ENCODE data around the gene ROS1.
"Not testable (repeated sequence)": the region's sequence is repeated elsewhere in the genome, so short reads cannot be mapped to it uniquely, and the experiment has no call there.

ROS1 gene

DNA sequence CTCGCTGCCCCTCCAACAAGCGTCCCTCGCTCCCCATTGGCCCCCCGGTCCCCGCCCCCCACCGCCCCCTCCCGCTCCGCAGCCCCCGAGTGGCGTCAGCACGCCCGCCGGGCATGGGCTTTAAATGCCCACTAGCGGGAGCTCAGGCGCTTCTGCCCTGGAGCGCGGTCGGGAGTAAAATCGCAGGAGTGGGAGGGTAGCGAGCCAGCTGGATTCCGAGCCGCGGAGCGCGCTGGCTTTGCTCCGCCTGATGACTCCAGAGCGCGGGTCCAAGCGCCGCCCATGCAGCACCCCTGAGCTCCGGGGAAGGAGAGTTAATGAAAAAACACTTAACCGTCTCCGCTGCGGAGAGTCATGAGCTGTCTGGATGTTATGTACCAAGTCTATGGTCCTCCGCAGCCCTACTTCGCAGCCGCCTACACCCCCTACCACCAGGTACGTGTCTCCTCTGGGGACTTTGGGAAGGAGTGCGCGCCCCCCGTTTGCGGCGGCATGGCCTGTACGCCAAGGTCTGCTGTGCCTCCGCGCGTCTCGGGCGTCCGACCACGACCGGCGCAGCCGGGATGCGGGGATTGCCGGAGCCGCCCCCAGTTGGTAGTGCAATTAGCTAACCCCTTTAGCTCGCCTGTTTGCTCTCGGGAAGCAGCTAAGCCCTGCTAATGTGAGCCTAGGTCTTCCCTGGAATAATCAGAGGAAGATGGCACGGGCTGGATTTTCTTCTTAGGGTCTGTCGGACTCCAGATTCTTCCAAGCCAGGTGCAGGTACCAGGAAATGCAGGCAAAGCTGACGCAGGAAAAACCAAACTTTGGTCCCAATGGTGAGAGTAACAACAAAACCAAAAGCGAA, 160.1 kb downstream of the ROS1 start, which contains the start of gene VGLL2:
VGLL2 (plus strand) TSS at position 149 of the 847 bp plus-strand sequence; CDS start at position 355, 206 bp downstream.
- DNase-seq, result peak; percentile 43

DNA sequence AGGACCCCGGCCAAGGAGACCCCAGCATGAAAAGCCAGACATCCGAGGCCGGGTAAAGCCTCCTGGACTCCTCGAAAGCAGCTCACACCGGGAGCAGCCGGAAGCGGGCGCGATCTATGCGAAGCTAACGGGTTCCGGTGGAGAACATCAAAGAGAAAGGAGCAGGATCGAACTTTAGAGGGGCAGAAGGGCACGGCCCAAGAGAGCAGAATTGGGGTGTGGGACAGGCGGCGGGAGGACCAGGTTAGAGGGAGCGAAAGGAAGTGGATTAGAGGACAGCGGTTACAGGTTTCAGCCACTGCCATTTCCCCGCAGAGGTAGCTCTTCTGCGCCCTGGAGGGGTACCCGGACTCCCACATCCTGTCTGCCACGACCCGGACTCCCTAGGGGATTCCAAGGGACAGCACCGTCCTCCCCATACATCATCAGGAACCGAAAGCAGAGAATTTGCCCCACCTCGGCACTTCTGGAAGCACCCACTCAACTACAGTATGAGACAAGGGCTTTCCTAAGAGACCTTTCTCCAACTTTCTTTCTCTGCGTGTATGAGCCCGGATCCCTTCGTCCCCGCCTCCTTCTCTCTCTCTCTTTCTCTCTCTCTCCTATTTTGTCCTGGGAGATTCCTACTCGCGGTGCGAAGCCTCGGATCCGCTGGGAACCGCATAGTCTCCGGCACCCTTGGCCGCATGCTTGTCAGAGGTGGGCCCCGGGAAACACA, 160.9 kb downstream of the ROS1 start:
- DNase-seq, result no peak

DNA sequence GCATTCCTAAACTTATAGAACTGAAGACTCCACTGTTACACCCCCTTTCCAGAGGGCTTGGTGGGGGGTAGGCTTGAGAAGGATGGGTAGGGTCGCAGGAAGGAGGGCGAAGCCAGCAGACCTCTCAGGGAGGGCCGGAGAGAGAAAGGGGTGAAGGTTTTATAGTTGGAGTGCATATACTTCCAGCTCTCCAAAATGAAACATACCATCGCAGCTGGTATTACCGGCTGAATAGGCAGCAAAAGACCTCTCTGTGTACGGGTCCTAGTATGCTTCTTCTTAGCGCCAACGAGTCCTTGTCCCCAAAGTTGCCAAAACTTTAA, 161.4 kb downstream of the ROS1 start:
- DNase-seq, result no peak

DNA sequence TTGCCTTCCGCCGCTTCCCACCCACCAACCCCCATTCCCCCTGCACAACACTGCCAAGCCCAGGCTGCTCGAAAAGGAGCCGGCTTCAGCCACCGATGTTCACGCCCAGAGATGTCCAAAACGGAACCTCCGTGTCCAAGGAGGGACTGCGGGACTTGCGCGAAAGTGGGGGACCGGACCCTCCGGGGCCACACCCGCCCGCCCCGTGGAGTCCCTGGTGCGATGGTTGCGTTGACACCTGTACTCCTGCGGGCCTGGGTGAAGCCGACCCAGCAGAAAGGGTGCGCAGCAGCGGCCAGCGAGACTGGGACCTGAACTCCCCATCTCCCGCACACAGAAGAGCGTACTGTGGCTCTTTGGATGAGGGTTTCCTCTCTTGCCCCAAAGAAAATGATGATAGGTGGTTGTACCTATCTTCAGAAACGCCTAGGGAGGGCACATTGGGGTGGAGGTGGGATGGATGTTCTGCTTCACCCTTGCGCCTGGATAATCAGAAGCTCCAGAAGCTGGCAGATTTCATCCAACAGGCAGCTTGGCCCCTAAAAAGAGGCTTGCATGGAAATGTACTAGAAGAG, 162.3 kb downstream of the ROS1 start:
- no peak for DNase-seq

DNA sequence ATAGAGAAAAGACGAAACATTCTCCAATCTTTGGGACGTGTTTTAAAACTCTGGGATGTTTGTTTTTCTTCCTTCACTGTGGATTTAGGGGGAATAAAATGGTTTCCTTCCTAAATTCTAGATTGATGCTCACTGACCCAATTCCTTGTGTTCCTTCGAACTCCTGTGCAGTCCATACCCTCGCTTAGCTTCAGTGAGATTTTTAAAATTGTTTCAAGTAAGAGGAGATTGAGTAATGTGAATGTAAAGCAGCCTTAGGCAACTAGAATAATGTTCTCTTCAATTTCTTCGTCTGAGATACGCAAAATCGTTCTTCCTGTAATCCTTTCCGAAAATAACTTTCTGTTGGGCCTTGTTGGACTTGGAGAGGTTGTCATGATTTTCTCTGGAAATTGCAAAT, 162.9 kb downstream of the ROS1 start:
- DNase-seq, result no peak

DNA sequence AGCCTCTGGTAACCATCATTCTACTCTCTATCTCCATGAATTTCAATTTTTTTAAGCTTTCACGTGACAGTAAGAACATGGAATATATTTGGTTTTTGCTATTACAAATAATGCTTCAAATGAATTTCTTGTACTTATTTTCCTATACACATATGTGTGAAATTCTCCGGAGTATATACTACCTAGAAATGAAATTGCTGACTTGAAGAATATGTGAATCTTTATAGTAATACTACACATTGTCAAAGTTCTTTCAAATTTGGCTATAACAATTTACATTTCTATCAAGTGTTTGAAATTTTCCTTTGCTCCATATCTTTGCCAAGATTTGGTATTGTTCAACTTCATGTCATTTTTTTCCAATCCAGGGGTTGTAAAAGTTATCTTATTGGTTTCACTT, 172.0 kb downstream of the ROS1 start:
- DNase-seq, result no peak

DNA sequence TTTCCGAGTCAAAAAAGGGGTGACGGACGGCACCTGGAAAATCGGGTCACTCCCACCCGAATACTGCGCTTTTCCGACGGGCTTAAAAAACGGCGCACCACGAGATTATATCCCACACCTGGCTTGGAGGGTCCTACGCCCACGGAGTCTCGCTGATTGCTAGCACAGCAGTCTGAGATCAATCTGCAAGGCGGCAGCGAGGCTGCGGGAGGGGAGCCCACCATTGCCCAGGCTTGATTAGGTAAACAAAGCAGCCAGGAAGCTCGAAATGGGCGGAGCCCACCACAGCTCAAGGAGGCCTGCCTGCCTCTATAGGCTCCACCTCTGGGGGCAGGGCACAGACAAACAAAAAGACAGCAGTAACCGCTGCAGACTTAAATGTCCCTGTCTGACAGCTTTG, 180.8 kb downstream of the ROS1 start:
- not testable (repeated sequence) for DNase-seq

DNA sequence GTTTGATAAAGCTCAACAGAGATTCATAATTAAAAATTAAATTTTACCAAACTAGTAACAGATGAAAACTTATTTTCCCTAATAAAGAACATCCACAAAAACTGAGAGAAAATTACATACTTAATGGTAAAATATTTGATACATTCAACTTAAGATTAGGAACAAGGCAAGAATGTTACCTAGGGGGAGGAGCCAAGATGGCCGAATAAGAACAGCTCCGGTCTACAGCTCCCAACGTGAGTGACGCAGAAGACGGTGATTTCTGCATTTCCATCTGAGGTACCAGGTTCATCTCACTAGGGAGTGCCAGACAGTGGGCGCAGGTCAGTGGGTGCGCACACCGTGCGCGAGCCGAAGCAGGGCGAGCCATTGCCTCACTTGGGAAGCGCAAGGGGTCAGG, 181.2 kb downstream of the ROS1 start:
- DNase-seq, result not testable (repeated sequence)
